ENCODE results near the gene MTUS2. TPM values are rescaled to one million over a fixed set of nuclear protein-coding genes. Genes with fewer than 3 reads are reported as not detected.

MTUS2 gene
- total and polyA plus RNA-seq, 5 donors from 2014 or later, result 0.02 to 0.03 (median 0.03) TPM; not detected in 2

- H3K27me3 Mint-ChIP-seq, result peaks cover 20% of the 10 kb centered on the region
- no peaks in the 10 kb centered on the region for H3K36me3 Mint-ChIP-seq
- H3K4me3 Mint-ChIP-seq, result no peak overlapping the region
- H3K27ac Mint-ChIP-seq, result no peak overlapping the region
- Histone ChIP-seq H3K36me3 (ENCODE audit: control insufficient read depth, insufficient read depth, low read length) (no peaks in the 10 kb centered on the region), H3K27ac (ENCODE audit: insufficient read depth, low read length, poor library complexity, severe bottlenecking) (no peak overlapping the region), H3K27me3 (ENCODE audit: control insufficient read depth, insufficient read depth, low read length) (peaks cover 2% of the 10 kb centered on the region), H3K9me3 (ENCODE audit: control insufficient read depth in 2 of 2, low read length in 2 of 2) (peaks cover 0 to 3% of the 10 kb centered on the region in 2 experiments), H3K4me3 (ENCODE audit: low read depth, low read length) (no peak overlapping the region), H3K4me1 (ENCODE audit: control insufficient read depth, insufficient read depth, low read length, poor library complexity, severe bottlenecking) (no peaks in the 10 kb centered on the region)
- H3K9me3 Mint-ChIP-seq, result peaks cover 2 to 5% (median 3%) of the 10 kb centered on the region in 7 donors
- DNase-seq (no peak), ATAC-seq (ENCODE audit: low read depth in 2 of 2) (no peak)
- H3K4me1 Mint-ChIP-seq, result peaks cover 0 to 19% (median 5%) of the 10 kb centered on the region in 4 donors
Observed at GRCh38 chr13:29077051-29077813, 257.1 kb downstream of the MTUS2 start.

- H3K4me1 ChIP-seq (ENCODE audit: control insufficient read depth, insufficient read depth, low read length, poor library complexity, severe bottlenecking), result no peaks in the 10 kb centered on the region
- peaks cover 0 to 6% (median 3%) of the 10 kb centered on the region in 7 donors for H3K9me3 Mint-ChIP-seq
- H3K4me1 Mint-ChIP-seq, result peaks cover 0 to 19% (median 5%) of the 10 kb centered on the region in 4 donors
- peak; percentile 79 to 86 for ATAC-seq (ENCODE audit: low read depth in 2 of 2)
- peaks cover 0 to 3% of the 10 kb centered on the region in 2 experiments for H3K9me3 ChIP-seq (ENCODE audit: control insufficient read depth in 2 of 2, low read length in 2 of 2)
- H3K27me3 ChIP-seq (ENCODE audit: control insufficient read depth, insufficient read depth, low read length), result peaks cover 2% of the 10 kb centered on the region
- H3K36me3 Mint-ChIP-seq, result no peaks in the 10 kb centered on the region
- H3K27ac Mint-ChIP-seq, result peak overlapping the region; percentile 33 to 85 (median 54)
- H3K27ac ChIP-seq (ENCODE audit: insufficient read depth, low read length, poor library complexity, severe bottlenecking), result peak overlapping the region; percentile 42
- DNase-seq, result peak in 2 of 3 donors; percentile 53
- H3K4me3 Mint-ChIP-seq, result peak overlapping the region in 1 of 4 donors; percentile 56
- no peaks in the 10 kb centered on the region for H3K27me3 Mint-ChIP-seq
- H3K36me3 ChIP-seq (ENCODE audit: control insufficient read depth, insufficient read depth, low read length), result no peaks in the 10 kb centered on the region
- H3K4me3 ChIP-seq (ENCODE audit: low read depth, low read length), result no peak overlapping the region
Observed at GRCh38 chr13:29081036-29081435, 260.9 kb downstream of the MTUS2 start.

GRCh38 chr13:29081697-29082440 lies 261.7 kb downstream of the MTUS2 start:
- peaks cover 0 to 6% (median 3%) of the 10 kb centered on the region in 7 donors for H3K9me3 Mint-ChIP-seq
- no peak for DNase-seq
- H3K27ac Mint-ChIP-seq, result peak overlapping the region in 2 of 3 donors; percentile 85 to 97

GRCh38 chr13:29099781-29100406 lies 279.8 kb downstream of the MTUS2 start:
- Histone ChIP-seq H3K4me1 (ENCODE audit: control insufficient read depth, insufficient read depth, low read length, poor library complexity, severe bottlenecking) (no peaks in the 10 kb centered on the region), H3K27ac (ENCODE audit: insufficient read depth, low read length, poor library complexity, severe bottlenecking) (no peak overlapping the region), H3K9me3 (ENCODE audit: control insufficient read depth in 2 of 2, low read length in 2 of 2) (no peaks in the 10 kb centered on the region), H3K4me3 (ENCODE audit: low read depth, low read length) (no peak overlapping the region), H3K36me3 (ENCODE audit: control insufficient read depth, insufficient read depth, low read length) (no peaks in the 10 kb centered on the region), H3K27me3 (ENCODE audit: control insufficient read depth, insufficient read depth, low read length) (peaks cover 6% of the 10 kb centered on the region)
- Mint-ChIP-seq H3K4me1 (no peaks in the 10 kb centered on the region), H3K27me3 (peaks cover 4% of the 10 kb centered on the region), H3K27ac (no peak overlapping the region), H3K4me3 (no peak overlapping the region), H3K36me3 (no peaks in the 10 kb centered on the region), H3K9me3 (peaks cover 0 to 3% (median 0%) of the 10 kb centered on the region in 7 donors)
- ATAC-seq (ENCODE audit: low read depth in 2 of 2), result no peak
- no peak for DNase-seq

More at GRCh38 chr13:29081697-29082440, 261.7 kb downstream of the MTUS2 start:
- no peak for ATAC-seq (ENCODE audit: low read depth in 2 of 2)
- H3K4me1 Mint-ChIP-seq, result peaks cover 4 to 19% (median 6%) of the 10 kb centered on the region in 4 donors
- Histone ChIP-seq H3K4me3 (ENCODE audit: low read depth, low read length) (no peak overlapping the region), H3K36me3 (ENCODE audit: control insufficient read depth, insufficient read depth, low read length) (no peaks in the 10 kb centered on the region), H3K27ac (ENCODE audit: insufficient read depth, low read length, poor library complexity, severe bottlenecking) (no peak overlapping the region), H3K27me3 (ENCODE audit: control insufficient read depth, insufficient read depth, low read length) (peaks cover 2% of the 10 kb centered on the region), H3K9me3 (ENCODE audit: control insufficient read depth in 2 of 2, low read length in 2 of 2) (peaks cover 0 to 3% of the 10 kb centered on the region in 2 experiments), H3K4me1 (ENCODE audit: control insufficient read depth, insufficient read depth, low read length, poor library complexity, severe bottlenecking) (no peaks in the 10 kb centered on the region)
- H3K4me3 Mint-ChIP-seq, result peak overlapping the region in 1 of 4 donors; percentile 85
- no peaks in the 10 kb centered on the region for H3K27me3 Mint-ChIP-seq
- H3K36me3 Mint-ChIP-seq, result no peaks in the 10 kb centered on the region

GRCh38 chr13:29100758-29101157 lies 280.6 kb downstream of the MTUS2 start:
- H3K36me3 ChIP-seq (ENCODE audit: control insufficient read depth, insufficient read depth, low read length), result no peaks in the 10 kb centered on the region
- H3K4me1 ChIP-seq (ENCODE audit: control insufficient read depth, insufficient read depth, low read length, poor library complexity, severe bottlenecking), result no peaks in the 10 kb centered on the region
- Mint-ChIP-seq H3K4me1 (no peaks in the 10 kb centered on the region), H3K4me3 (no peak overlapping the region), H3K27ac (no peak overlapping the region), H3K27me3 (peaks cover 4% of the 10 kb centered on the region), H3K9me3 (peaks cover 0 to 3% (median 0%) of the 10 kb centered on the region in 7 donors), H3K36me3 (no peaks in the 10 kb centered on the region)
- no peaks in the 10 kb centered on the region for H3K9me3 ChIP-seq (ENCODE audit: control insufficient read depth in 2 of 2, low read length in 2 of 2)
- no peak for DNase-seq
- no peak overlapping the region for H3K27ac ChIP-seq (ENCODE audit: insufficient read depth, low read length, poor library complexity, severe bottlenecking)
- ATAC-seq (ENCODE audit: low read depth in 2 of 2), result no peak
- no peak overlapping the region for H3K4me3 ChIP-seq (ENCODE audit: low read depth, low read length)
- H3K27me3 ChIP-seq (ENCODE audit: control insufficient read depth, insufficient read depth, low read length), result peaks cover 6% of the 10 kb centered on the region

- Mint-ChIP-seq H3K4me1 (no peaks in the 10 kb centered on the region), H3K27me3 (peaks cover 4% of the 10 kb centered on the region), H3K9me3 (peaks cover 0 to 2% (median 0%) of the 10 kb centered on the region in 7 donors), H3K27ac (no peak overlapping the region), H3K4me3 (no peak overlapping the region), H3K36me3 (no peaks in the 10 kb centered on the region)
- Histone ChIP-seq H3K36me3 (ENCODE audit: control insufficient read depth, insufficient read depth, low read length) (no peaks in the 10 kb centered on the region), H3K27me3 (ENCODE audit: control insufficient read depth, insufficient read depth, low read length) (peaks cover 6% of the 10 kb centered on the region), H3K9me3 (ENCODE audit: control insufficient read depth in 2 of 2, low read length in 2 of 2) (no peaks in the 10 kb centered on the region), H3K27ac (ENCODE audit: insufficient read depth, low read length, poor library complexity, severe bottlenecking) (no peak overlapping the region), H3K4me1 (ENCODE audit: control insufficient read depth, insufficient read depth, low read length, poor library complexity, severe bottlenecking) (no peaks in the 10 kb centered on the region), H3K4me3 (ENCODE audit: low read depth, low read length) (no peak overlapping the region)
- no peak for ATAC-seq (ENCODE audit: low read depth in 2 of 2)
- no peak for DNase-seq
Observed at GRCh38 chr13:29101409-29101808, 281.3 kb downstream of the MTUS2 start.

- no peak overlapping the region for H3K27ac Mint-ChIP-seq
- no peaks in the 10 kb centered on the region for H3K36me3 Mint-ChIP-seq
- Histone ChIP-seq H3K27ac (ENCODE audit: insufficient read depth, low read length, poor library complexity, severe bottlenecking) (no peak overlapping the region), H3K36me3 (ENCODE audit: control insufficient read depth, insufficient read depth, low read length) (no peaks in the 10 kb centered on the region), H3K4me3 (ENCODE audit: low read depth, low read length) (no peak overlapping the region), H3K4me1 (ENCODE audit: control insufficient read depth, insufficient read depth, low read length, poor library complexity, severe bottlenecking) (no peaks in the 10 kb centered on the region), H3K9me3 (ENCODE audit: control insufficient read depth in 2 of 2, low read length in 2 of 2) (no peaks in the 10 kb centered on the region), H3K27me3 (ENCODE audit: control insufficient read depth, insufficient read depth, low read length) (peaks cover 6% of the 10 kb centered on the region)
- ATAC-seq (ENCODE audit: low read depth in 2 of 2) (no peak), DNase-seq (no peak)
- no peaks in the 10 kb centered on the region for H3K4me1 Mint-ChIP-seq
- peaks cover 0 to 2% (median 0%) of the 10 kb centered on the region in 7 donors for H3K9me3 Mint-ChIP-seq
- H3K4me3 Mint-ChIP-seq, result no peak overlapping the region
- peaks cover 8% of the 10 kb centered on the region for H3K27me3 Mint-ChIP-seq
Observed at GRCh38 chr13:29101905-29102304, 281.8 kb downstream of the MTUS2 start.
